ENCODE measurements around the gene SLF2. TPM values are rescaled to one million over a fixed set of nuclear protein-coding genes. Genes with fewer than 3 reads are reported as not detected.

SLF2 gene
- total RNA-seq, 1 donor from 2014 or later, result 3.1 TPM

DNA sequence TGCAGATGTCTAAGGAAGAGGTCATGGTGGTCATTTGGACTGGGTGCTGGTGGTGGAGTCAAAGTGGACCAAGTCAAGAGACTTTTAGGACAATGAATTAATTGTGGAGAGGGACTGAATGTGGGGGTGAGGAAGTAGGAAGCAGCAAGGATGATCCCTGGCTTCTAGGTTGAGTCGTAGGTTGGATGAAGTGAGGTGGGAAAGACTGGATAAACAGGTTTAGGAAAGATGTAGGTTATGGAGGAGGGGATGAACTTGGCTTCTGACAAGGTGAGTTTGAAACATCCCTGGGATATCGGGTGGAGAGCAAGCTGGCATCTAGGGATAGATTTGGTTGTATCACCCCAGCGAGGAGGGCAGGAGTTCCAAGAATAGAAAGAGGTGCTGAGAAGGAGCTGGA is 64.1 kb downstream of the SLF2 start:
- no peak for DNase-seq (ENCODE audit: low spot score in 2 of 2)
- TF ChIP-seq, protein P1, sequence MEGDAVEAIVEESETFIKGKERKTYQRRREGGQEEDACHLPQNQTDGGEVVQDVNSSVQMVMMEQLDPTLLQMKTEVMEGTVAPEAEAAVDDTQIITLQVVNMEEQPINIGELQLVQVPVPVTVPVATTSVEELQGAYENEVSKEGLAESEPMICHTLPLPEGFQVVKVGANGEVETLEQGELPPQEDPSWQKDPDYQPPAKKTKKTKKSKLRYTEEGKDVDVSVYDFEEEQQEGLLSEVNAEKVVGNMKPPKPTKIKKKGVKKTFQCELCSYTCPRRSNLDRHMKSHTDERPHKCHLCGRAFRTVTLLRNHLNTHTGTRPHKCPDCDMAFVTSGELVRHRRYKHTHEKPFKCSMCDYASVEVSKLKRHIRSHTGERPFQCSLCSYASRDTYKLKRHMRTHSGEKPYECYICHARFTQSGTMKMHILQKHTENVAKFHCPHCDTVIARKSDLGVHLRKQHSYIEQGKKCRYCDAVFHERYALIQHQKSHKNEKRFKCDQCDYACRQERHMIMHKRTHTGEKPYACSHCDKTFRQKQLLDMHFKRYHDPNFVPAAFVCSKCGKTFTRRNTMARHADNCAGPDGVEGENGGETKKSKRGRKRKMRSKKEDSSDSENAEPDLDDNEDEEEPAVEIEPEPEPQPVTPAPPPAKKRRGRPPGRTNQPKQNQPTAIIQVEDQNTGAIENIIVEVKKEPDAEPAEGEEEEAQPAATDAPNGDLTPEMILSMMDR (IDR thresholded peaks at IDR 0.05), result no peak
- H3K4me1 ChIP-seq, result no peaks in the 10 kb centered on the region
- no peaks in the 10 kb centered on the region for H3K9me3 ChIP-seq
- intact Hi-C loops (cut with DNase I), result no loop called here
- no peak overlapping the region for H3K4me3 ChIP-seq
- H3K27ac ChIP-seq, result no peak overlapping the region
- no peaks in the 10 kb centered on the region for H3K27me3 ChIP-seq
- peaks cover 24 to 32% of the 10 kb centered on the region in 2 donors for H3K36me3 ChIP-seq

DNA sequence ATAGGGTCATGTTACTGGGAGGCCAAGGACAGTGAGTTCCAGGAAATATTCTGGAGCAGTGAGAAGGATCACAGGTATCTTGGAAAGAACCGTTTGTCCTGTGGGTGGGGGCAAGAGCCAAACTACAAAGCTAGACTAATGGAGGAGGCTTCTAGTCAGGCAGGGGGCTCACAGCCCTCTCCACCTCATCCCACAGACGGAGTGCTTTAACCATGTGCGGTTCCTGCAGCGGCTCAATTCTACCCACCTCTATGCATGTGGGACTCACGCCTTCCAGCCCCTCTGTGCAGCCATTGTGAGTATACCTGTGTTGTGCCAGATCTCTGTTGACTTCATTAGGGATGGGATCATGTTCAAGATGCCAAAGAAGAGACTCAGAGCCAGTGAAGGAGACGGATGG is 64.7 kb downstream of the SLF2 start:
- Histone ChIP-seq H3K4me3 (no peak overlapping the region), H3K4me1 (no peaks in the 10 kb centered on the region), H3K27ac (no peak overlapping the region), H3K9me3 (no peaks in the 10 kb centered on the region), H3K27me3 (no peaks in the 10 kb centered on the region), H3K36me3 (peaks cover 27 to 36% of the 10 kb centered on the region in 2 donors)
- TF ChIP-seq, protein P1 (IDR thresholded peaks at IDR 0.05), result no peak
- intact Hi-C loops (cut with DNase I), result no loop called here
- no peak for DNase-seq (ENCODE audit: low spot score in 2 of 2)

DNA sequence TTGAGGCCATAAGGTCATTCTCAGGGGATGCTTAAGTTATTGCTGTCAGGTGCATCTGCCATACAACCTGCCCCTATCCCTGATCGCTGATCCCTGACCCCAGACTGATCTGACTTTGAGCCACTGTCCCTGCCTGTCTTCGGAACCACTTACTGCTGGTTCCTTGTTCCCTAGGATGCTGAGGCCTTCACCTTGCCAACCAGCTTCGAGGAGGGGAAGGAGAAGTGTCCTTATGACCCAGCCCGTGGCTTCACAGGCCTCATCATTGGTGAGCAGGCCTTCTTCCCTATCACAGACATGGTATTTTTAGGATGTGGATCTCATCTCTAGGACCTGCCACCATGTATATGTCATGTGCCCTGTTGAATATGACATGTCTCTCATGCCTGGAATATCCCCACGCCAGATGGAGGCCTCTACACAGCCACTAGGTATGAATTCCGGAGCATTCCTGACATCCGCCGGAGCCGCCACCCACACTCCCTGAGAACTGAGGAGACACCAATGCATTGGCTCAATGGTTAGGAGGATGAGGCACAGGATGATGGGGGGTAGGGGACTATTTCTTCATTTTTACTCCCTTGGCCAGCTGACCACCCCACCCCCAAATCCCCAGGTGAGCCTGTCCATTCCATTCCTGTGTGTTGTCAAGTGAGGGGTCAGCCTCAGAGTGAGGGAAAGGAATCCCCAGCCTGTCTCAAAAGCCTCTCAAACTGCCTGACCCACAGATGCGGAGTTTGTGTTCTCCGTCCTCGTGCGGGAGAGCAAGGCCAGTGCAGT is 65.5 kb downstream of the SLF2 start:
- TF ChIP-seq, protein P1 (IDR thresholded peaks at IDR 0.05), result no peak
- Histone ChIP-seq H3K36me3 (peaks cover 29 to 45% of the 10 kb centered on the region in 2 donors), H3K4me1 (no peaks in the 10 kb centered on the region), H3K27me3 (no peaks in the 10 kb centered on the region), H3K4me3 (no peak overlapping the region), H3K27ac (no peak overlapping the region), H3K9me3 (no peaks in the 10 kb centered on the region)
- intact Hi-C loops (cut with DNase I), result no loop called here
- DNase-seq (ENCODE audit: low spot score in 2 of 2), result peak in 1 of 2 donors; percentile 54

DNA sequence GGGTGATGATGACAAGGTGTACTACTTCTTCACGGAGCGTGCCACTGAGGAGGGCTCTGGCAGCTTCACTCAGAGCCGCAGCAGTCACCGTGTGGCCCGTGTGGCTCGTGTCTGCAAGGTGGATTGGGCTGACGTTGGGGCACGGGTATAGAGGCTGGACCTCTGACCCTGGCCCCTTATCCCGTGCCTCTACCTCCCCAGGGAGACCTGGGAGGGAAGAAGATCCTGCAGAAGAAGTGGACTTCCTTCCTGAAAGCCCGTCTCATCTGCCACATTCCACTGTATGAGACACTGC is 66.1 kb downstream of the SLF2 start:
- TF ChIP-seq, protein P1 (IDR thresholded peaks at IDR 0.05), result no peak
- no peaks in the 10 kb centered on the region for H3K9me3 ChIP-seq
- no peak for DNase-seq (ENCODE audit: low spot score in 2 of 2)
- H3K4me1 ChIP-seq, result no peaks in the 10 kb centered on the region
- no peaks in the 10 kb centered on the region for H3K27me3 ChIP-seq
- peaks cover 33 to 50% of the 10 kb centered on the region in 2 donors for H3K36me3 ChIP-seq
- H3K4me3 ChIP-seq, result no peak overlapping the region
- intact Hi-C loops (cut with DNase I), result no loop called here
- H3K27ac ChIP-seq, result no peak overlapping the region

DNA sequence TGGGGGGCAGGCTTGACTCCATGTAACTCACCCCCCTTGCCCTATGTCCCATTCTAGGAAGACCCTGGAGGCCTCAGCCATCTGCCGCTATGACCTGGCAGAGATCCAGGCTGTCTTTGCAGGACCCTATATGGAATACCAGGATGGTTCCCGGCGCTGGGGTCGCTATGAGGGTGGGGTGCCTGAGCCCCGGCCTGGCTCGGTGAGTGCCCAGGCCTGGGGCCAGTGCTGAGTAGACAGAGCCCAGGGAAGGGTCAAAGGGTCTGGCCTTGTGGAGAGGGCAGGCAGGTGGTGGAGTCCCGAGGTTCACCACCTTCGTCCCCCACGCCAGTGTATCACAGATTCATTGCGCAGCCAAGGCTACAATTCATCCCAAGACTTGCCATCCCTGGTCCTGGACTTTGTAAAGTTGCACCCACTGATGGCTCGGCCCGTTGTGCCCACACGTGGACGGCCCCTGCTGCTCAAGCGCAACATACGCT is 67.1 kb downstream of the SLF2 start:
- Histone ChIP-seq H3K4me1 (no peaks in the 10 kb centered on the region), H3K27me3 (no peaks in the 10 kb centered on the region), H3K36me3 (peaks cover 37 to 50% of the 10 kb centered on the region in 2 donors), H3K9me3 (no peaks in the 10 kb centered on the region), H3K27ac (no peak overlapping the region), H3K4me3 (no peak overlapping the region)
- intact Hi-C loops (cut with DNase I), result no loop called here
- DNase-seq (ENCODE audit: low spot score in 2 of 2), result peak in 1 of 2 donors; percentile 56
- TF ChIP-seq, protein P1 (IDR thresholded peaks at IDR 0.05), result no peak
